Measurements from ENCODE around the gene MRPS7. TPM values are rescaled to one million over a fixed set of nuclear protein-coding genes. Genes with fewer than 3 reads are reported as not detected.

Gene MRPS7
- total RNA-seq, 1 donor: 45.6 TPM

DNA sequence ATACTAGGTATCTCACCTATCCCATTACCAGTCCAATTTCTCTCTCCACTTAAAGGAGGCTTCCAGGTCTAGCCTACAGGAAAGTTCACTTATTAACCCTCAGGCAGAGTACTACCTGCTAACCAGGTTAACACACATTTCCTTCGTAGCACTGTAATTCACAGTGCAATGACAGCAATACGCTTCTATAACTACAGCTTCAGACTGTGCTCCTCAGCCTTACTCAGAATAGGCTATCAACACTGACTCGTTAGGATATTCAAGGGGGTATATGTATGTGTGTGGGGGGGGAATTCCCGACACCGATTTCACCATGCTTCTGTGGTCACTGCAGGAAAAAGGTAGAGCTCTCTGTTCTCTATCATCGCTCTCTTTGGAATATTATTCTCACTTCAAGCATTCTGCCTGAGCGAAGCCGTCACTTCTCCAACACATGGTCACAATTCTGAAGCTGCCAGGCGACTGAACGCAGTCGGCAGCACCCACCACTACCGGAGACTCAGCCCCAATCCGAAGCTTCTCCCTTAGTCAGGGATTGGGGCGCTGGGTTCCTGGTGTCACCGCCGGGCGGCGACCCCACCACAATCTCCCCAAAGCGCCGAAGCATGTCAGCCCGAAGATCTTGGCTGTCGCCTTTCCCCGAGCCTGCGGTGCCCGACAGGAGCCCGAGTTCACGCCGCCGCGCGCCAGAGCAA lies 891 bp upstream of the MRPS7 start:
- H3K79me2 ChIP-seq (ENCODE audit: insufficient read depth, low read length): peaks cover 61% of the 10 kb centered on the region
- peak overlapping the region; percentile 94 for H3K4me3 ChIP-seq (ENCODE audit: insufficient read depth, low read length)
- peak overlapping the region; percentile 88 for H3K4me2 ChIP-seq (ENCODE audit: insufficient read depth, low read length)

DNA sequence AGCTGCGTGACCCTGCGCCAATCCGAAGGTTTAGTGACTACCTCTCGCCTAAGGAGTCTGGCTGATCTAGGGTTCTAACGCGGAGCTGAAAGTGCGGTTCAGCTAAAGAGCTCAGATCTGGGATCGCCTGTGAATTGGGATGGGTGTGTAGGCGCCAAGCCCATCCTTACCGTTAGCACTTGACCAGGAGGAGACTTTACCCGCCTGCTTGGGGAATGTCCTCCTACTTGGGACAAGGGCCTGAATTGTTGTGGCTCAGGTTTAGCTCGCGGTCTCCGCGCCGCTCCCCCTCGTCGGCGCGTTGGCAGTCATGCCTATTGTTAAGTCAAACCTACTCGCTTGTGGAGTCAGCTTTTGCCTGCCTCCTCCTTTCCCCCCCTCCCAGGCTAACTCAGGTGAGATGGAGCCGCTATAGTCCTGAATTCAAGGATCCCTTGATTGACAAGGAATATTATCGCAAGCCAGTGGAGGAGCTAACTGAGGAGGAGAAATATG lies 480 bp downstream of the MRPS7 start:
- peak overlapping the region; percentile 97 for H2AFZ ChIP-seq (ENCODE audit: low read length)
- TF ChIP-seq CTCF (IDR thresholded peaks at IDR 0.05; ENCODE audit: extremely low read depth, low read depth, low read length): no peak
- no peaks in the 10 kb centered on the region for H3K9me3 ChIP-seq (ENCODE audit: low read depth, low read length)
- peak overlapping the region; percentile 100 for H3K27ac ChIP-seq (ENCODE audit: low read depth, low read length)
- peaks cover 55% of the 10 kb centered on the region for H3K79me2 ChIP-seq (ENCODE audit: insufficient read depth, low read length)
- peak overlapping the region; percentile 94 for H3K4me3 ChIP-seq (ENCODE audit: insufficient read depth, low read length)
- no peaks in the 10 kb centered on the region for H3K27me3 ChIP-seq (ENCODE audit: insufficient read depth, low read length)
- peak overlapping the region; percentile 88 for H3K4me2 ChIP-seq (ENCODE audit: insufficient read depth, low read length)
- peak; percentile 94 for DNase-seq (ENCODE audit: insufficient read length, low spot score, missing footprints)
- H4K20me1 ChIP-seq (ENCODE audit: insufficient read depth, low read length): peaks cover 16% of the 10 kb centered on the region
- peaks cover 29% of the 10 kb centered on the region for H3K36me3 ChIP-seq (ENCODE audit: insufficient read depth, low read length)
- H3K4me1 ChIP-seq (ENCODE audit: insufficient read depth, low read length): peaks cover 23% of the 10 kb centered on the region

More for the DNA sequence above, 891 bp upstream of the MRPS7 start:
- no peak for TF ChIP-seq CTCF (IDR thresholded peaks at IDR 0.05; ENCODE audit: extremely low read depth, low read depth, low read length)
- Histone ChIP-seq H3K27ac (ENCODE audit: low read depth, low read length) (peak overlapping the region; percentile 100), H3K9me3 (ENCODE audit: low read depth, low read length) (no peaks in the 10 kb centered on the region), H3K36me3 (ENCODE audit: insufficient read depth, low read length) (peaks cover 22% of the 10 kb centered on the region), H3K27me3 (ENCODE audit: insufficient read depth, low read length) (no peaks in the 10 kb centered on the region), H2AFZ (ENCODE audit: low read length) (peak overlapping the region; percentile 97), H3K4me1 (ENCODE audit: insufficient read depth, low read length) (peaks cover 16% of the 10 kb centered on the region), H4K20me1 (ENCODE audit: insufficient read depth, low read length) (peaks cover 16% of the 10 kb centered on the region)
- DNase-seq (ENCODE audit: insufficient read length, low spot score, missing footprints): peak; percentile 78

DNA sequence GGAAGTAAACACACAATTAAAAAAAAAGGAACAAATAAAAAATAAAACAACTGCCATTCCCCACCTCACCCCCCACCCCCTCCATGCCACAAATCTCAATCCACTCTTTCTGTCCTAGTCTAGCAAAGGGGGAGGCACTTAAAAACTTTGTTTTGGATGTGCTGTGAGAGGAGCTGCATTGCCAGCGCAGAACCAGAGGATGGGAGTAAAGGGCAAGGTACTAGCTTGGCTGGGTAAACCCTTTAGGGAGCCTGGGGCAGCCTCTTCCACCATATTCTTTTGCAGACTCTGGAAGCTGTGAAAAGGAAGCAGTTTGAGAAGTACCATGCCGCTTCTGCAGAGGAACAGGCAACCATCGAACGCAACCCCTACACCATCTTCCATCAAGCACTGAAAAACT lies 1.4 kb downstream of the MRPS7 start:
- no peaks in the 10 kb centered on the region for H3K9me3 ChIP-seq (ENCODE audit: low read depth, low read length)
- H3K4me1 ChIP-seq (ENCODE audit: insufficient read depth, low read length): peaks cover 26% of the 10 kb centered on the region
- no peaks in the 10 kb centered on the region for H3K27me3 ChIP-seq (ENCODE audit: insufficient read depth, low read length)
- H3K4me3 ChIP-seq (ENCODE audit: insufficient read depth, low read length): no peak overlapping the region
- H2AFZ ChIP-seq (ENCODE audit: low read length): no peak overlapping the region
- TF ChIP-seq CTCF (IDR thresholded peaks at IDR 0.05; ENCODE audit: extremely low read depth, low read depth, low read length): no peak
- DNase-seq (ENCODE audit: insufficient read length, low spot score, missing footprints): no peak
- peaks cover 51% of the 10 kb centered on the region for H3K79me2 ChIP-seq (ENCODE audit: insufficient read depth, low read length)
- H3K36me3 ChIP-seq (ENCODE audit: insufficient read depth, low read length): peaks cover 29% of the 10 kb centered on the region
- H3K4me2 ChIP-seq (ENCODE audit: insufficient read depth, low read length): no peak overlapping the region
- H3K27ac ChIP-seq (ENCODE audit: low read depth, low read length): no peak overlapping the region
- peaks cover 16% of the 10 kb centered on the region for H4K20me1 ChIP-seq (ENCODE audit: insufficient read depth, low read length)

- peaks cover 28% of the 10 kb centered on the region for H3K4me1 ChIP-seq (ENCODE audit: insufficient read depth, low read length)
- H3K36me3 ChIP-seq (ENCODE audit: insufficient read depth, low read length): peaks cover 29% of the 10 kb centered on the region
- no peaks in the 10 kb centered on the region for H3K27me3 ChIP-seq (ENCODE audit: insufficient read depth, low read length)
- no peak overlapping the region for H3K27ac ChIP-seq (ENCODE audit: low read depth, low read length)
- H3K79me2 ChIP-seq (ENCODE audit: insufficient read depth, low read length): peaks cover 24% of the 10 kb centered on the region
- no peaks in the 10 kb centered on the region for H3K9me3 ChIP-seq (ENCODE audit: low read depth, low read length)
- no peak overlapping the region for H3K4me2 ChIP-seq (ENCODE audit: insufficient read depth, low read length)
- no peak overlapping the region for H2AFZ ChIP-seq (ENCODE audit: low read length)
- DNase-seq (ENCODE audit: insufficient read length, low spot score, missing footprints): no peak
- peaks cover 3% of the 10 kb centered on the region for H4K20me1 ChIP-seq (ENCODE audit: insufficient read depth, low read length)
- no peak overlapping the region for H3K4me3 ChIP-seq (ENCODE audit: insufficient read depth, low read length)
- no peak for TF ChIP-seq CTCF (IDR thresholded peaks at IDR 0.05; ENCODE audit: extremely low read depth, low read depth, low read length)
Observed at GRCh38 chr17:75265614-75266315, 4.1 kb downstream of the MRPS7 start.

All from osteoblast (primary cell).